ENCODE measurements around the gene ZNF211.

The ZNF211 gene

GRCh38 chr19:57632987-57633831 is at the start of gene ZNF211:
Gene ZNF211, plus strand, starts transcription at chr19:57633168. Its CDS starts 179 bp downstream, at chr19:57633347.
- DNase-seq, result peak; percentile 83

DNA sequence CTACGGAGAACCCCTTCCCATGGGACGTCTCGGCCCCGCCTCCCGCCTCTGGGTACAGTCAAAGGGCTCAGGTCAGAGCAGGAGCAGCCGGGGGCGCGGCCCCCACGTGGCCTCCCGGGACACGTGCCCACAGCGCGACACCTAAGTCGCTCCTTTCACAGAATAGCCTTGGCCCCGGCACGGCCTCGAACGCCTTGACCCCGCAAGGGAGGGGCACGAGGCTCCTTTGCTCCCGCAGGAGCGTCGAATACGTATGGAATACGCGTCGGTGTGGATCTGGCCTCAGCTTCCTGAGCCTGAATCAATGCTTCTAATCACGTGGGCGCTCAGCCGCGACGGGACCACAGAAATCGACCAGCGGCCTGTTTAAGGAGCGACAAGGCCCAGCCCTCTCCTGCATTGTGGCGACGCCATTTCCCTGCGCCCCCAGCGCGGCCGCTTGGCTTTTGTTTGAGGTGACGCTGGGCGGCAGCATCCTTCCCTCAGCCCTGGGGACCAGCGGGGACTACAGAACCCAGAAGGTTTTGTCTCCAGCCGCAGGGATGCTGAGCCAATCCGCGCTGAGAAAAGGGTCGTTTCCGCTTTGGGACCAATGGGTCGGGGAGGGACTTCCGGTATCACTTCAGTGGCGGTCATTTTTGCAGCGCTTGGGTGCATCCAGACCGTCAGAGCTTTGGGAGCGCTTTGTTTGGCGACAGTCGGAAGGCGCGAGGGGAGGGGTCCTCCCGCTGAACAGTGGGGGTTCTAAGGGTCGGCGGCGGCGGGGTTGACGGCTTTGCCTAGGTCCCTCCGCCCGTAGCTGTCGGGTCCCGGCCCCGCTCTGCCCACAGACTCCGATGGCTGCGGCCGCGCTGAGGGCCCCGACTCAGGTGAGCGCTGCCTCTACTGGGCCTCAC is 49.2 kb upstream of the ZNF211 start, which contains the start of gene ZIK1:
ZIK1 (plus strand) TSS at position 625 of the 896 bp plus-strand sequence; CDS start at position 837, 212 bp downstream.
- DNase-seq, result peak; percentile 57

- no peak for DNase-seq
These were observed 45.4 kb upstream of the ZNF211 start for GRCh38 chr19:57587529-57587928.

GRCh38 chr19:57599377-57599760 is 33.6 kb upstream of the ZNF211 start:
- DNase-seq, result no peak

GRCh38 chr19:57599761-57600383 is 33.1 kb upstream of the ZNF211 start, which contains the start of gene ZNF530:
Gene ZNF530, plus strand, starts transcription at chr19:57599885. Its CDS starts 4,461 bp downstream, at chr19:57604346.
- peak; percentile 22 for DNase-seq

DNA sequence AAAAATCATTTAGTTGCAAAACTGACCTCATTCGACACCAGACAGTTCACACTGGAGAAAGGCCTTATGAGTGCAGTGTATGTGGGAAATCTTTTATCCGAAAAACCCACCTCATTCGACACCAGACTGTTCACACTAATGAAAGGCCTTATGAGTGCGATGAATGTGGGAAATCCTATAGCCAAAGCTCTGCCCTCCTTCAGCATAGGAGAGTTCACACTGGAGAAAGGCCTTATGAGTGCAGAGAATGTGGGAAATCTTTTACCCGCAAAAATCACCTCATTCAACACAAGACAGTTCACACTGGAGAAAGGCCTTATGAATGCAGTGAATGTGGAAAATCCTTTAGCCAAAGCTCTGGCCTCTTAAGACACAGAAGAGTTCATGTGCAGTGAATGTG is 26.0 kb upstream of the ZNF211 start:
- no peak for DNase-seq

DNA sequence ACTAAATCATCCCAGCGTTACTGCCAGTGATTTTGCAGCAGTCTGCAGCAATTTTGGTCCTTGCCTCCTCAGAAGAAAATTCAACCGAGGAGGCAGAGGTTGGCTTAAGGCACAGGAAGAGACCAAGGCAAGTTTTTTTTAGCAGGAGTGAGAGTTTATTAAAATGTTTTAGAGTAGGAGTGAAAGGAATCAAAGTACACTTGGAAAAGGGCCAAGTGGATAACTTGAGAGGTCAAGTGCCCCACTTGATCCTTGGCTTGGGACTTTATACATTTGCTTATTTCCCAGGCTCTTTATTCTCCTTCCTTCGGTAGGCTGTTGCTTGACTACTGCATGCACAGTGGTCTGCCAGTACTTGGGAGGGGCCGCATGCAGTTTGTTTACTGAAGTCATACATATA is 21.9 kb upstream of the ZNF211 start:
- no peak for DNase-seq

DNA sequence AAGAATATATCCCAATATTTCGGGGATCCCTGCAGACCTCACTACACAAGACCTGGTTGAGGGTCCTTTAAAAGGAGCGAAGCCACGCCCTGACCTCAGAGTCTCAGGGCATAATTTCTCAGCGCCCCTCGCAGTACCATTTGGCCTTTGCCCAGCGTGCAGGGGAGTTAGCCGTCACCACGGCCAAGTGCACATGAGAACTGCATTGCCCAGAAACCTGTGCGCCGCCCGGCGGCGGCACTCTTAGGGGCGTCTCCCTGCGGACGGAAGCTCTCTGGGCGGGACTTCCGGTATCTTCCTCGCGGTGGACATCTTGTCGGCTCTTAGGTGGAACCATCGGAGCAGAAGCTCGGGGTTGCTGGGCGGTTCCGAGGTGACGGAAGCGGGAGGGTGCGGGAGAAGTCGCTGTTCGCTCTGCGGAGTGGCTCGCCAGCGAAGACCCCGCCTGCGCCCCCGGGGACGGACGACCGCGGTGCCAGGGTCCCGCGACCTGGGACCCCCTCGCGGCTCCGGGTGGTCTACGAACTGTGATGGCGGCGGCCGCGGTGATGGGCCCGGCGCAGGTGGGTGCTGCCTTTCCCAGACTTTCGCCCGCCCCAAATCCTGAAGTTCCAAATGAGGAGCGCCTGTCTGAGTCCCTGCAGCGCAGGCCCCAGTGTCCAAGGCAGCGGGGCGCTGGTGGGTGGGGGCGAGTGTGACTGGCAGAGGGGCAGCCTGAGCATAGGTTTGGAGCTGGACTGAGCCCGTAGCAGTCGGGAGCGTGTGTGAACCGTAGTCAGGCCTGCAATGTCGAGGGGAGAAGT is 18.8 kb upstream of the ZNF211 start, which contains the start of gene ZNF134:
ZNF134 (plus strand) TSS at position 302 of the 803 bp plus-strand sequence. CDS start 5,227 bp downstream, outside the sequence.
- peak; percentile 47 for DNase-seq

DNA sequence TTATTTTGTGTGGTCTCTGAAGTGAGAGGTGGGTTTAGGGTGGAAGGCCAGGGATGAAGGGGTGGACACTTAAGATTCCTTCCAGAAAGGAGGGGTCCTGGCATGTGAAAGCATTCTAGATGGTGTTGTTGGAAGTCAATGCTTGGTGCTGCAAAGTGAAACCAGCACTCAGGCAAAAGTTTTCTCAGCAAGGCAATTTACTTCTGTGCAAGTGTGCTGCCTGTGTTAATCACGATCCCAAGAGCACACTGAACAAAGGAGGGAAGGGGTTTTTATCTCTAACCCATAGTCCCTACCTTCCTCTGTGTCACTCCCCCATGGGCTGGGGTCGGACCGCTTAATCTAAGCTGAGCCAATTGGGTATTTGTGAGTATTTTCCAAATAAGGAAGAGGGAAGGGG is 17.6 kb upstream of the ZNF211 start:
- no peak for DNase-seq

DNA sequence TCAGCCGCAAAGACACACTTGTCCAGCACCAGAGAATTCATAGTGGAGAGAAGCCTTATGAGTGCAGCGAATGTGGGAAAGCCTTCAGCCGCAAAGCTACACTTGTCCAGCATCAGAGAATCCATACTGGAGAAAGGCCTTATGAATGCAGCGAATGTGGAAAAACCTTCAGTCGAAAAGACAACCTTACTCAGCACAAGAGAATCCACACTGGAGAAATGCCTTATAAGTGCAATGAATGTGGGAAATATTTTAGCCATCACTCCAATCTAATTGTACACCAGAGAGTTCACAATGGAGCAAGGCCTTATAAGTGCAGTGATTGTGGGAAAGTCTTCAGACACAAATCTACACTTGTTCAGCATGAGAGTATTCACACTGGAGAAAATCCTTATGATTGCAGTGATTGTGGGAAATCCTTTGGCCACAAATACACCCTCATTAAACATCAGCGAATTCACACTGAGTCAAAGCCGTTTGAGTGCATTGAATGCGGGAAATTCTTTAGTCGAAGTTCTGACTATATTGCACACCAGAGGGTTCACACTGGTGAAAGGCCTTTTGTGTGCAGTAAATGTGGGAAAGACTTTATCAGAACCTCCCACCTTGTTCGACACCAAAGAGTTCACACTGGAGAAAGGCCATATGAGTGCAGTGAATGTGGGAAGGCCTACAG is 12.2 kb upstream of the ZNF211 start:
- no peak for DNase-seq

- no peak for DNase-seq
These were observed 9.9 kb upstream of the ZNF211 start for GRCh38 chr19:57623091-57623490.

GRCh38 chr19:57633832-57634131 is 814 bp downstream of the ZNF211 start:
- no peak for DNase-seq

DNA sequence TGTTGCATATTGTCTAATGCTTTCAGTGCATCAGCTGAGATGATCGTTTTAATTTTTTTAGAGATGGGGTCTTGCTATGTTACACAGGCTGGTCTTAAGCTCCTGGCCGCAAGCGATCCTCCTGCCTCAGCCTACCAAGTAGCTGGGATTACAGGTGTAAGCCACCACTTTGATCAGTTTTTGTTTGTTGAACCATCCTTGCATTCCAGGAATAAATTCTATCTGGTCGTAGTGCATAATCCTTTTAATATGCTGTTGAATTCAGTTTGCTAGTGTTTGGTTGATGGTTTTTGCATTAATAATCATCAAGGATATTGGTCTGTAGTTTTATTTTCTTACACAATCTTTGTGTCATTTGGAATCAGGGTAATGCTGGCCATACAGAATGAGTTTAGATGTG is 4.4 kb downstream of the ZNF211 start:
- DNase-seq, result no peak

DNA sequence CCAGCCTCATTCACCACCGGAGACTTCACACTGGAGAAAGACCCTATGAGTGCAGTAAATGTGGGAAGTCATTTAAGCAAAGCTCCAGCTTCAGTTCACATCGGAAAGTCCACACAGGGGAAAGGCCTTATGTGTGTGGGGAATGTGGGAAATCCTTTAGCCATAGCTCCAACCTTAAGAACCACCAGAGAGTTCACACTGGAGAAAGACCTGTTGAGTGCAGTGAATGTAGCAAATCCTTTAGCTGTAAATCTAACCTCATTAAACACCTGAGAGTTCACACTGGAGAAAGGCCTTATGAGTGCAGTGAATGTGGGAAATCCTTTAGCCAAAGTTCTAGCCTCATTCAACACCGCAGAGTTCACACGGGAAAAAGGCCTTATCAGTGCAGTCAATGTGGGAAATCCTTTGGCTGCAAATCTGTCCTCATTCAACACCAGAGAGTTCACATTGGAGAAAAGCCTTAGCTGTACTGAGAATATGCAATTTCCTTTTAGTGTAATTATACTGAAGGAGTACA is 8.8 kb downstream of the ZNF211 start:
- DNase-seq, result no peak

GRCh38 chr19:57642396-57643046 is 9.6 kb downstream of the ZNF211 start:
- no peak for DNase-seq

DNA sequence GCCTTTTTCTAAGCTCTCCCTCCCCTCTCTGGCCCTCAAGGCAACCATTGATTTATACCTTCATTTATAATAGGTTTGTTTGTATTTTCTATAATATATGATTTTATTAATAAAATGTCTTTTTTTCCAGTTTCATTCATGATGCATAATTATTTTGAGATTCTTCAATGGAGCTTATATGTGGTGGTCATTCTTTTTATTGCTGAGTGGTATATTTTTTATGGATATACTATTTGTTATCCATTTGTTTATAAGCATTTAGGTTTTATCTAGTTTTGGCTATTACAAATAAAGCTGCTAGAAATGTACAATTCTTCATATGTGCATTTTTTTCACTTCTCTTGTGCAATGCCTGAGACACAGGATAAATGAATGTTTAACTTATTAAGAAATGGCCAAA is 10.8 kb downstream of the ZNF211 start:
- no peak for DNase-seq

DNA sequence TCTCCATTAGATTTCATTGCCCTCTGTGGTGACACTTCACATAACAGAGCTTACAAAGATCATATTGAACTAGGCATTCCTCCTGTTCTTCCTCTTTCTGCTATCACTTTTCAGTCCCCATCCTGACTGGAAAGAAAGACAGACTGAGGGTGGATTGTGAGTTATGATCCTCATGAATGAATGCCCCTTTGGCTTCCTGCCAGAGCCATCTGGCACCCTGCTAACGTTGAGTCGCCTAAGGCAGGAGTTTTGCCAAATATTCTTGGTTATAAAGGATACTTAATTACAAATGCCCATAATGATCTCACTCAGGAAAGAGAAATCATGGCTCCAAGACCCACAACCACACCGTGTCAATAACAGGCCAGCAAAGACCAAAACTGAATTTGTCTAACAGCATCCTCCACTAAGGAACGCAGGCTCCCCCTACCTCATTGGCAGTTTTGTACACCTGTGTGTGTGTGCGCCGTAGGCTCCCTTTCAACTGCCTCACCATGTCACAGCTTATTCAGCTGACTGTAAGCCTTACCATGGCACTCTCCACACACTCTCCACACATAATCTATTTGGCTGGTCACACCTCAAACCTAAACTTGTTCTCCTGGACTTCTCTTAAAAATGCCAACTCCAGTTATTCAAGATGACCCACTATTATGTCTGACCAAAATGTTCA is 15.5 kb downstream of the ZNF211 start:
- no peak for DNase-seq

DNA sequence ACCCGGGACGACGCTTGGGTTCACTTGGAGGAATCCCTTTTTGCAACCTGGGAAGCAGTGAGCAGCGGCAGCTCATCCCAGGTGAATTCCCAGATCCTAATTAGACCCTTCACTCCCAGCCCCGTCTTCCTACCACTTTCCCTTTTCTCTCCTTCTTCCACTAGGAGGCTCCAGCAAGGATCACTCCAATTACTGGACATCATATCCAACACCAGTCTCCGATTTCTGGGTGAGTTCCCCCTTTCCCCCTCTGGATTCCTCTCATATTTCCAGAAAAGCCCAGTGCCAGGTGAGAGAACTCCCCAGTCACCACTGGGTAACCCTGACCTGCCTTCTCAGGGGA is 18.7 kb downstream of the ZNF211 start:
- no peak for DNase-seq

DNA sequence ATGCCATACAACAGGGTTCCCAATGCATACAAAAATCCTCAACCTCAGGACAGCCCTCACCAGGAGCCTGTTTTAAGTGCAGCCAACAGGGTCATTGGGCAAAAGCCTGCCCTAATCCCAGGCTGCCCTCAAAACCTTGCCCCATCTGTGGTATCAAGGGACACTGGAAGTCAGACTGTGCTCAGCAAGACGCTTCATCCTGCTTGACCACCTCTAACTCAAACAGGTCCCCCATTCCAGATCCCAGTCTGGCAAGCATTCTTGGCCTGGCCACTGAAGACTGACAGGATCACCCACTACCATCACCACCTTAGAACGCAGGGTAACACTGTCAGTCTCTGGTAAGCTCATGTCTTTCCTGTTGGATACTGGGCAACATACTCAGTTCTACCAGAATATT is 20.7 kb downstream of the ZNF211 start:
- DNase-seq, result no peak

- no peak for DNase-seq
These were observed 22.5 kb downstream of the ZNF211 start for GRCh38 chr19:57655443-57655842.

GRCh38 chr19:57656346-57656745 is 23.4 kb downstream of the ZNF211 start:
- no peak for DNase-seq
